22Rv1 (cell line): Measurements from ENCODE around the gene KISS1.

Source experiments
- ZFX ChIP-seq: fragments of 450-650 bp; IDR thresholded peaks from 2 replicates; pipeline ENCODE4 v1.6.1; 2017; ENCODE audit warnings: antibody characterized with exemption, borderline replicate concordance
- TF ChIP-seq, protein P1 (sequence below): fragments of 450-650 bp; IDR thresholded peaks from 2 replicates; pipeline ENCODE4 v1.5.1; 2017; ENCODE audit warnings: mild to moderate bottlenecking

DNA sequence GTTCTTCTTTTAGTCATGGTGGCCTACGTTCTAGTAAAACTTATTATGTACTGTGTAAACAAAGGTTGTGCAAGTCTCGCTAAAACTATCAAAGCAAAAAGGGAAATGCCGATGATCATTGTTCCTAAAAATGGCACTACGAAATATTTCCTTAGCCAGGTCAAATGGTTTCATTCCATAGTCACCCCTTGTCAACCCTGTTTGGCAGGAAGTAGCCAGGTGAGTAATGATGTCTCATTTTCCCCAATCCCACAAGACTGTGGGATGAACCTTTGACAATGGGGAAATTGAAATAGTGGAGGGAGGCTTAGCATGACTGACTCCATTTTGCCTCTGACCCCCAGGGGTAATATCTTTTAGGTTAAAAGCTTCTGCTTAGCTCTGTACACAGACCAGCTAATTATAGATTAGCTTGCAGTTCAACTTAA lies 24.5 kb downstream of the KISS1 start:
- TF ChIP-seq, protein P1, sequence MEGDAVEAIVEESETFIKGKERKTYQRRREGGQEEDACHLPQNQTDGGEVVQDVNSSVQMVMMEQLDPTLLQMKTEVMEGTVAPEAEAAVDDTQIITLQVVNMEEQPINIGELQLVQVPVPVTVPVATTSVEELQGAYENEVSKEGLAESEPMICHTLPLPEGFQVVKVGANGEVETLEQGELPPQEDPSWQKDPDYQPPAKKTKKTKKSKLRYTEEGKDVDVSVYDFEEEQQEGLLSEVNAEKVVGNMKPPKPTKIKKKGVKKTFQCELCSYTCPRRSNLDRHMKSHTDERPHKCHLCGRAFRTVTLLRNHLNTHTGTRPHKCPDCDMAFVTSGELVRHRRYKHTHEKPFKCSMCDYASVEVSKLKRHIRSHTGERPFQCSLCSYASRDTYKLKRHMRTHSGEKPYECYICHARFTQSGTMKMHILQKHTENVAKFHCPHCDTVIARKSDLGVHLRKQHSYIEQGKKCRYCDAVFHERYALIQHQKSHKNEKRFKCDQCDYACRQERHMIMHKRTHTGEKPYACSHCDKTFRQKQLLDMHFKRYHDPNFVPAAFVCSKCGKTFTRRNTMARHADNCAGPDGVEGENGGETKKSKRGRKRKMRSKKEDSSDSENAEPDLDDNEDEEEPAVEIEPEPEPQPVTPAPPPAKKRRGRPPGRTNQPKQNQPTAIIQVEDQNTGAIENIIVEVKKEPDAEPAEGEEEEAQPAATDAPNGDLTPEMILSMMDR = no peak
- TF ChIP-seq ZFX = no peak
